PFSK-1 (cell line): ENCODE measurements around the gene GOLIM4.

Experiments used
- FOXP2 ChIP-seq: optimal IDR thresholded peaks from 2 replicates; pipeline ENCODE3; 2011; ENCODE audit warnings: borderline replicate concordance, control low read depth, inconsistent platforms; ENCODE audit not compliant: insufficient read depth; ENCODE audit errors: extremely low read length, extremely low read depth
- POLR2AphosphoS5 ChIP-seq: IDR thresholded peaks from 2 replicates; pipeline ENCODE4 v1.6.1; 2012; ENCODE audit warnings: low read depth, mild to moderate bottlenecking, control low read depth, low read length, moderate library complexity
- REST ChIP-seq, 2 experiments: IDR thresholded peaks; 2 replicates each; pipeline versions ENCODE4 v1.6.1 to v1.8.0; 2011 to 2012; ENCODE audit warnings: low read depth in 2 of 2, low read length in 2 of 2, control low read depth in 1 of 2, inconsistent platforms in 1 of 2, mild to moderate bottlenecking in 1 of 2, moderate library complexity in 1 of 2; ENCODE audit not compliant: insufficient read depth in 1 of 2
- SIN3A ChIP-seq: IDR thresholded peaks from 2 replicates; pipeline ENCODE4 v1.6.1; 2012; ENCODE audit warnings: mild to moderate bottlenecking, low read length, moderate library complexity, borderline replicate concordance; ENCODE audit not compliant: insufficient read depth
- TAF1 ChIP-seq: IDR thresholded peaks from 2 replicates; pipeline ENCODE4 v1.6.1; 2012; ENCODE audit warnings: low read length, control low read depth, borderline replicate concordance; ENCODE audit not compliant: insufficient read depth

Gene GOLIM4

GRCh38 chr3:168112894-168113293, 17.2 kb upstream of the GOLIM4 start:
- TF ChIP-seq TAF1: no peak
- TF ChIP-seq SIN3A: no peak
- TF ChIP-seq POLR2AphosphoS5: no peak
- no peak for TF ChIP-seq FOXP2
- TF ChIP-seq REST (IDR thresholded peaks at IDR 0.05; ENCODE audit: insufficient read depth in 1 of 2, low read depth in 2 of 2, low read length in 2 of 2): no peak

GRCh38 chr3:168104361-168104760, 8.6 kb upstream of the GOLIM4 start:
- TF ChIP-seq REST (IDR thresholded peaks at IDR 0.05; ENCODE audit: insufficient read depth in 1 of 2, low read depth in 2 of 2, low read length in 2 of 2) (no peak), TAF1 (no peak), POLR2AphosphoS5 (no peak), FOXP2 (no peak), SIN3A (no peak)

DNA sequence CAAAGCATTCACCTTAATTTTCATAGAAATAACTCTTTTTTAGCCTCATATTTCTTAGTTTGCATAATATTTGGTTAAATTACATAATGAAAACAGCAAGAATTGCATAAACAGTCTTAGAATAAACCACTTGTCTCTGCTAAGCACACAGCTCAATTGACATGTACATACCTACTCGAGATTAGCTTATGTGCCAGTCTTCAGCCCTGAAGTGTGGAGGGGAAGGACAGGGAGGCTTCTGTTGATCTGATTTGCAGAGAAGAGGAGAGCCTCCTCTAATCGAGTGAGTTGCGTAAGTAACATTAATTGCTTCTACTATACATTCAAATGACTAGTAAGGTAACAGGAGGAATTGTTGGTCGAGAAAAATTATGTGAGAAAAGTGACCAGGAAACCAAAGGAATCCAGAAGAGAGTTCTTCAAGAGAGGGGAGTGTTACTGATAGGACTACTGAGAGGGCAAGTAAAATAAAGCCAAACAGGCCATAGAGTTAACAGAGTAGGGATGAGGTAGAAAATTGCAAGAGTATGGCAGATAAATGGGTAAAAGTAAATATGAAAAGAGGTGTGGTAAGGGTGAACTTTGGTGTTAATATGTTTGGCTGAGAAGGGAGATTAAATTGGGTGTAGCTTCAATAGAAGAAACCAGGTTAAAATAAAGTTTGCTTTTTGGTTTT, 7.1 kb upstream of the GOLIM4 start:
- TF ChIP-seq REST (IDR thresholded peaks at IDR 0.05; ENCODE audit: insufficient read depth in 1 of 2, low read depth in 2 of 2, low read length in 2 of 2) (no peak), POLR2AphosphoS5 (no peak), SIN3A (no peak), FOXP2 (no peak), TAF1 (no peak)

GRCh38 chr3:168100777-168101492, 5.2 kb upstream of the GOLIM4 start:
- TF ChIP-seq FOXP2 (no peak), REST (IDR thresholded peaks at IDR 0.05; ENCODE audit: insufficient read depth in 1 of 2, low read depth in 2 of 2, low read length in 2 of 2) (no peak), SIN3A (no peak), TAF1 (no peak), POLR2AphosphoS5 (no peak)
